ENCODE data around the gene MESD. TPM values are rescaled to one million over a fixed set of nuclear protein-coding genes. Genes with fewer than 3 reads are reported as not detected.
"Not testable (repeated sequence)": the region's sequence is repeated elsewhere in the genome, so short reads cannot be mapped to it uniquely, and the experiment has no call there.

MESD gene
- total RNA-seq, 2 experiments from 2014 or later = 20.0 to 20.5 TPM

GRCh38 chr15:80972276-80972675 lies 17.3 kb downstream of the MESD start:
- Mint-ChIP-seq H3K36me3 (peaks cover 11% of the 10 kb centered on the region), H3K4me3 (no peak overlapping the region), H3K27ac (no peak overlapping the region), H3K27me3 (no peaks in the 10 kb centered on the region), H3K9me3 (no peaks in the 10 kb centered on the region), H3K4me1 (ENCODE audit: low read depth) (peaks cover 19% of the 10 kb centered on the region)
- CTCF ChIA-PET = interaction anchor here (1.3 to 7.5 kb wide), 5 partner anchors 11 to 517 kb away, joined by 3 to 80 read pairs (median 48); partner anchors contain the start of gene CEMIP
- no peak for DNase-seq
- POLR2A ChIA-PET = no interaction called here
- intact Hi-C loops (cut with micrococcal nuclease) = loop anchor here (10.0 kb wide), 1 partner anchor 387 kb away; no protein-coding TSS in a partner anchor

DNA sequence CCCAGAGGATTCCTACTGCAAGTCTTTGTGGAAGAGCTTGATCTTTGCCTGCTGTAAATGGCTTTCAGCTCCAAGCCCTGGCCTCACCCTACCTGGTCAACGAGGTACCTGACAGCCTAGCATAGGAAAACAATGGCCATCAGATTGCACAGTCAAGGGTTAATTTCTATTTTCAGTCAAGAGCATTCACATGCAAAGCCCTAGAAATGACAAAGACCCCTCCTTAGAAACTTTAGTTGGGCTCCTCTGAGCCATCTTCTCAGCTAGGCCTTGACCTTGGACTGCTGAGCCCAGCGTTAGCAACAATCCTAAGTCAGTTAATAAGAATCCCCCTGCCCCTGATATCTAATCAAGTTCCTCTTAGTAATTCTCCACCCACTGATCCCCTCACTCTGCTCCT lies 18.5 kb downstream of the MESD start:
- H3K9me3 Mint-ChIP-seq = no peaks in the 10 kb centered on the region
- H3K4me1 Mint-ChIP-seq (ENCODE audit: low read depth) = peaks cover 15% of the 10 kb centered on the region
- no peak overlapping the region for H3K27ac Mint-ChIP-seq
- POLR2A ChIA-PET = interaction anchor here (0.6 kb wide), 1 partner anchor 76 kb away, joined by 3 read pairs; no protein-coding TSS in a partner anchor
- no peak overlapping the region for H3K4me3 Mint-ChIP-seq
- intact Hi-C loops (cut with micrococcal nuclease) = loop anchor here (1.0 to 10.0 kb wide), 2 partner anchors 192 to 386 kb away; partner anchors contain the start of gene CEMIP
- DNase-seq = no peak
- CTCF ChIA-PET = interaction anchor here (1.0 to 7.5 kb wide), 11 partner anchors 8 to 516 kb away, joined by 3 to 80 read pairs (median 8); partner anchors contain the start of gene CEMIP
- peaks cover 11% of the 10 kb centered on the region for H3K36me3 Mint-ChIP-seq
- H3K27me3 Mint-ChIP-seq = no peaks in the 10 kb centered on the region

GRCh38 chr15:80970658-80971057 lies 19.0 kb downstream of the MESD start:
- intact Hi-C loops (cut with micrococcal nuclease) = loop anchor here (1.0 to 10.0 kb wide), 3 partner anchors 191 to 515 kb away; partner anchors contain the start of gene CEMIP
- no peak overlapping the region for H3K4me3 Mint-ChIP-seq
- DNase-seq = no peak
- H3K27ac Mint-ChIP-seq = no peak overlapping the region
- peaks cover 11% of the 10 kb centered on the region for H3K36me3 Mint-ChIP-seq
- H3K4me1 Mint-ChIP-seq (ENCODE audit: low read depth) = peaks cover 14% of the 10 kb centered on the region
- H3K9me3 Mint-ChIP-seq = no peaks in the 10 kb centered on the region
- POLR2A ChIA-PET = no interaction called here
- CTCF ChIA-PET = interaction anchor here (0.6 to 7.5 kb wide), 34 partner anchors 9 to 520 kb away, joined by 3 to 80 read pairs (median 5); partner anchors contain the start of gene CEMIP
- H3K27me3 Mint-ChIP-seq = no peaks in the 10 kb centered on the region

DNA sequence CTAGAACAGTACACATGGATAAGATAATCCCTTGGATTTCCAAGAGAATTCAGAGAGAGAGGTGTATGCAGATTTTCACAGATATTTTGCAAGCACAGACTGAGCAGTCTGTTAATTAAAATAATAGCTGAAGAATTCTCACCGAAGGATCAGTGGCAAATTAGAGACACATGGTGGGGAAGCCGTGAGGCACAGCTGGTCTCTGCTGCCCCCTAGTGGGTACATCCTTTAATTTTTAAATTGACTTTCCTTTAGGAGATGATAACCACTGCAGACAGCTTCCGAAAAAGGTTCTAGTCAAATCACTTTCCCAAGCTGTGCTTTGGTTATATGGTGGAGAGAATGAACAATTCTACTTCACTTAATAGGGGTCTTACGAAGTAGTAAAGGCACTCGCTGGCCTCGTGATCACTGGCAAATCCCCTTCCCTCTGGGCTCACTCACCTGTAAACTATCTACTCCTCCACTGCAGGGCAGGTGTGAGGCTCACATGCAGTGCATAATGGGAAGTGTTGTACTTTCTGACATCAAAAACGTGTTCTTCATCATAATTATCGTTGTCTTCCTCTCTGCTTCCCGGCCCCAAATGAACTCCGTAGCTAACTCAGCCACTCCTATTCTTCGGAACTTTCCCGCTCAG lies 19.5 kb downstream of the MESD start:
- POLR2A ChIA-PET = no interaction called here
- intact Hi-C loops (cut with micrococcal nuclease) = loop anchor here (1.0 to 10.0 kb wide), 2 partner anchors 385 to 515 kb away; no protein-coding TSS in a partner anchor

DNA sequence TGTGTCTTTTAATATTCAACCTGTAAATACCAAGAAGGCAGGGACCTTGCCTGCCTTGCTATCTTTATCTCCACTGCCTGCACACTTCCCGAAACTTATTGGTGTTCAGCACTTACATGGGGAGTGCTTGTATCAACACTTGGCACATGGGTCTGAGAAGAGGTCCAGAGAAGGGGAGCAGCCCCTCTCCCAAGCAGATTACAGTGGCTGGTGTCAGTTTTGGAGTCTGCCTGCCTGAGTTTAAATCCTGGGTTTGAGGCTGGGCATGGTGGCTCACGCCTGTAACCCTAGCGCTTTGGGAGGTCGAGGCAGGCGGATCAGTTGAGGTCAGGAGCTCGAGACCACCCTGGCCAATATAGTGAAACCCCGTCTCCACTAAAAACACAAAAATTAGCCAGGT lies 20.3 kb downstream of the MESD start:
- Mint-ChIP-seq H3K4me3 (no peak overlapping the region), H3K27me3 (no peaks in the 10 kb centered on the region), H3K36me3 (peaks cover 22% of the 10 kb centered on the region), H3K4me1 (ENCODE audit: low read depth) (peaks cover 5% of the 10 kb centered on the region), H3K9me3 (peaks cover 7% of the 10 kb centered on the region), H3K27ac (no peak overlapping the region)
- intact Hi-C loops (cut with micrococcal nuclease) = no loop called here
- ChIA-PET CTCF (interaction anchor here (0.6 to 7.5 kb wide), 36 partner anchors 9 to 519 kb away, joined by 3 to 80 read pairs (median 5); partner anchors contain the start of gene CEMIP), POLR2A (no interaction called here)
- no peak for DNase-seq

More for the DNA sequence above, 19.5 kb downstream of the MESD start:
- peaks cover 9% of the 10 kb centered on the region for H3K4me1 Mint-ChIP-seq (ENCODE audit: low read depth)
- H3K27ac Mint-ChIP-seq = no peak overlapping the region
- peaks cover under 1% of the 10 kb centered on the region for H3K9me3 Mint-ChIP-seq
- peaks cover 14% of the 10 kb centered on the region for H3K36me3 Mint-ChIP-seq
- peak; percentile 67 for DNase-seq
- CTCF ChIA-PET = interaction anchor here (0.6 to 7.5 kb wide), 42 partner anchors 9 to 520 kb away, joined by 3 to 80 read pairs (median 4); partner anchors contain the start of gene CEMIP
- H3K4me3 Mint-ChIP-seq = no peak overlapping the region
- H3K27me3 Mint-ChIP-seq = no peaks in the 10 kb centered on the region

GRCh38 chr15:80967991-80968510 lies 21.6 kb downstream of the MESD start:
- peaks cover 22% of the 10 kb centered on the region for H3K36me3 Mint-ChIP-seq
- H3K4me1 Mint-ChIP-seq (ENCODE audit: low read depth) = peaks cover 7% of the 10 kb centered on the region
- H3K27me3 Mint-ChIP-seq = no peaks in the 10 kb centered on the region
- no peak overlapping the region for H3K27ac Mint-ChIP-seq
- intact Hi-C loops (cut with micrococcal nuclease) = no loop called here
- DNase-seq = no peak
- peaks cover 9% of the 10 kb centered on the region for H3K9me3 Mint-ChIP-seq
- ChIA-PET POLR2A (no interaction called here), CTCF (interaction anchor here (0.9 to 7.5 kb wide), 7 partner anchors 11 to 513 kb away, joined by 4 to 80 read pairs (median 24); partner anchors contain the start of gene CEMIP)
- H3K4me3 Mint-ChIP-seq = no peak overlapping the region

- POLR2A ChIA-PET = no interaction called here
- intact Hi-C loops (cut with micrococcal nuclease) = no loop called here
- peaks cover 11% of the 10 kb centered on the region for H3K4me1 Mint-ChIP-seq (ENCODE audit: low read depth)
- H3K27ac Mint-ChIP-seq = no peak overlapping the region
- H3K36me3 Mint-ChIP-seq = peaks cover 25% of the 10 kb centered on the region
- no peak overlapping the region for H3K4me3 Mint-ChIP-seq
- CTCF ChIA-PET = interaction anchor here (3.1 to 7.5 kb wide), 5 partner anchors 20 to 513 kb away, joined by 21 to 80 read pairs (median 48); partner anchors contain the start of gene CEMIP
- no peaks in the 10 kb centered on the region for H3K27me3 Mint-ChIP-seq
- DNase-seq = no peak
- peaks cover 9% of the 10 kb centered on the region for H3K9me3 Mint-ChIP-seq
Measured at GRCh38 chr15:80967451-80967850, 22.2 kb downstream of the MESD start.

DNA sequence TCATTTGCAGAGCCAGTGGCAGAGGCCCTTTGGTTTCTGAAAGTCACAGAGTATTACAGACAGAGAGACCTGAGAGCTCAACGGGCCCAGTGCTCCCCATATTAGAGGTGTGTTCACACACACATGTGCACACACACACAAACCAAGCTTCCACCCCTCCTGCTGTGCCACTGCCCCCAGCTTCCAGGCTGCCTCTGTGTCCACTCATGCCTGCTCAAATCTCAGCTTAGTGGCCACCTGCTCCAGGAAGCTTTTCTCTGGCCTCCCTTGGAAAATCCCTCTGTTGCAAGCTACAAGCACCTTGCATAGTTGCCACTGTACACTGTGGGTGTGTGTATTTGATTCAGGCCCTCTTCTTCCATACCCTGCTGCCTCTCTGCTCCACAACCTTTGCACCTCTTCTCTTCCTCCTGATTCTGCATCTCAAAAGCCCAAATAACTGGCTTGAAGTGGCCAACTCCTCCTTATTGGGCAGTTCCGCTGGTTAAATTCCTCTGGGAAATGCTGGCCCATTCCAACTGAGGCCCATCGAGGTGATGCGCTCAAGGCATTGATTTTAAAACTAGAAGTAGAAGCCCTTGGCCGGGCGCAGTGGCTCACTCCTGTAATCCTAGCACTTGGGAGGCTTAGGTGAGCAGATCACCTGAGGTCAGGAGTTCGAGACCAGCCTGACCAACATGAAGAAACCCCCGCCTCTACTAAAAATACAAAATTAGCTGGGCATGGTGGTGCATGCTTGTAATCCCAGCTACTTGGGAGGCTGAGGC lies 23.0 kb downstream of the MESD start:
- intact Hi-C loops (cut with micrococcal nuclease) = no loop called here
- H3K27ac Mint-ChIP-seq = no peak overlapping the region
- POLR2A ChIA-PET = no interaction called here
- H3K4me3 Mint-ChIP-seq = no peak overlapping the region
- DNase-seq = no peak
- peaks cover 30% of the 10 kb centered on the region for H3K36me3 Mint-ChIP-seq
- CTCF ChIA-PET = interaction anchor here (0.6 to 7.5 kb wide), 4 partner anchors 188 to 512 kb away, joined by 3 to 80 read pairs (median 49); partner anchors contain the start of gene CEMIP
- peaks cover 9% of the 10 kb centered on the region for H3K9me3 Mint-ChIP-seq
- no peaks in the 10 kb centered on the region for H3K27me3 Mint-ChIP-seq
- peaks cover 20% of the 10 kb centered on the region for H3K4me1 Mint-ChIP-seq (ENCODE audit: low read depth)

DNA sequence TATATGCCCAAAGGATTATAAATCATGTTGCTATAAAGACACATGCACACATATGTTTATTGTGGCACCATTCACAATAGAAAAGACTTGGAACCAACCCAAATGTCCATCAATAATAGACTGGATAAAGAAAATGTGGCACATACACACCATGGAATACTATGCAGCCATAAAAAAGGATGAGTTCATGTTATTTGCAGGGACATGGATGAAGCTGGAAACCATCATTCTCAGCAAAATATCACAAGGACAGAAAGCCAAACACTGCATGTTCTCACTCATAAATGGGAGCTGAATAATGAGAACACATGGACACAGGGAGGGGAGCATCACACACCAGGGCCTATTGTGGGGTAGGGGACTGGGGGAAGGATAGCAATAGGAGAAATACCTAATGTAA lies 24.2 kb downstream of the MESD start:
- H3K9me3 Mint-ChIP-seq; POLR2A ChIA-PET; DNase-seq; H3K27me3 Mint-ChIP-seq; H3K4me3 Mint-ChIP-seq; H3K27ac Mint-ChIP-seq; CTCF ChIA-PET; intact Hi-C loops (cut with micrococcal nuclease): not testable (repeated sequence)
- Mint-ChIP-seq H3K36me3 (peaks cover 37% of the 10 kb centered on the region), H3K4me1 (ENCODE audit: low read depth) (peaks cover 22% of the 10 kb centered on the region)

- ChIA-PET POLR2A (no interaction called here), CTCF (interaction anchor here (0.9 to 1.3 kb wide), 3 partner anchors 11 to 307 kb away, joined by 3 to 10 read pairs (median 7); no protein-coding TSS in a partner anchor)
- Mint-ChIP-seq H3K27me3 (no peaks in the 10 kb centered on the region), H3K4me3 (no peak overlapping the region), H3K27ac (no peak overlapping the region), H3K36me3 (peaks cover 30% of the 10 kb centered on the region), H3K9me3 (no peaks in the 10 kb centered on the region), H3K4me1 (ENCODE audit: low read depth) (peaks cover 32% of the 10 kb centered on the region)
- no peak for DNase-seq
- intact Hi-C loops (cut with micrococcal nuclease) = loop anchor here (5.0 kb wide), 1 partner anchor 177 kb away; no protein-coding TSS in a partner anchor
Measured at GRCh38 chr15:80958818-80959495, 30.7 kb downstream of the MESD start.

GRCh38 chr15:80957976-80958375 lies 31.6 kb downstream of the MESD start:
- H3K36me3 Mint-ChIP-seq = peaks cover 31% of the 10 kb centered on the region
- no peak overlapping the region for H3K4me3 Mint-ChIP-seq
- H3K27me3 Mint-ChIP-seq = no peaks in the 10 kb centered on the region
- H3K4me1 Mint-ChIP-seq (ENCODE audit: low read depth) = peaks cover 31% of the 10 kb centered on the region
- intact Hi-C loops (cut with micrococcal nuclease) = loop anchor here (1.0 to 5.0 kb wide), 2 partner anchors 153 to 176 kb away; no protein-coding TSS in a partner anchor
- no peak for DNase-seq
- CTCF ChIA-PET = interaction anchor here (1.0 to 1.8 kb wide), 2 partner anchors 12 to 308 kb away, joined by 3 to 10 read pairs; no protein-coding TSS in a partner anchor
- POLR2A ChIA-PET = no interaction called here
- no peak overlapping the region for H3K27ac Mint-ChIP-seq
- no peaks in the 10 kb centered on the region for H3K9me3 Mint-ChIP-seq
